Type B pancreatic cell (in vitro differentiated cells): ENCODE measurements around the gene LMAN1L. TPM values are rescaled to one million over a fixed set of nuclear protein-coding genes. Genes with fewer than 3 reads are reported as not detected.
A peak's percentile ranks its signal among the peaks of the same experiment; 100 is the strongest.

Experiments used
- DNase-seq: peaks from one replicate; pipeline ENCODE4 v3.0.0; 2021; ENCODE audit warnings: mixed read lengths; ENCODE audit not compliant: unreplicated experiment; ENCODE audit errors: extremely low spot score
- H3K27ac Mint-ChIP-seq: 2 replicates; pipeline ENCODE4 v1.8.0; 2021; ENCODE audit warnings: mild to moderate bottlenecking, mixed read lengths
- H3K27me3 Mint-ChIP-seq: 2 replicates; pipeline ENCODE4 v1.8.0; 2021; ENCODE audit warnings: mixed read lengths
- H3K36me3 Mint-ChIP-seq: 2 replicates; pipeline ENCODE4 v1.8.0; 2021; ENCODE audit warnings: mixed read lengths
- H3K4me1 Mint-ChIP-seq: one replicate; pipeline ENCODE4 v1.8.0; 2021; ENCODE audit warnings: mixed read lengths; ENCODE audit not compliant: unreplicated experiment
- H3K4me3 Mint-ChIP-seq: 2 replicates; pipeline ENCODE4 v1.8.0; 2021; ENCODE audit warnings: mild to moderate bottlenecking, mixed read lengths
- H3K9me3 Mint-ChIP-seq: 2 replicates; pipeline ENCODE4 v1.8.0; 2021; ENCODE audit warnings: mixed read lengths
- CTCF ChIP-seq: fragments of 200-600 bp; sonication (generic); conservative IDR thresholded peaks from 2 replicates; pipeline ENCODE4 v1.5.0; 2021; ENCODE audit warnings: antibody characterized with exemption, mild to moderate bottlenecking
- total RNA-seq: library from RNA; stranded (reverse); gene quantifications from 2 replicates; pipeline ENCODE4 v1.2.1, GENCODE V29; 2021; ENCODE audit warnings: low replicate concordance

The LMAN1L gene
- total RNA-seq, 1 donor from 2014 or later = not detected

- no peak for TF ChIP-seq CTCF
- H3K9me3 Mint-ChIP-seq = peaks cover 4% of the 10 kb centered on the region
- DNase-seq = no peak
- peaks cover 16% of the 10 kb centered on the region for H3K36me3 Mint-ChIP-seq
- peaks cover 46% of the 10 kb centered on the region for H3K4me1 Mint-ChIP-seq
- no peaks in the 10 kb centered on the region for H3K27me3 Mint-ChIP-seq
- peak overlapping the region; percentile 88 for H3K4me3 Mint-ChIP-seq
- H3K27ac Mint-ChIP-seq = peak overlapping the region; percentile 98
These were observed 57.2 kb downstream of the LMAN1L start for GRCh38 chr15:74869726-74870407.

GRCh38 chr15:74870436-74871215 lies 58.0 kb downstream of the LMAN1L start:
- Mint-ChIP-seq H3K27ac (peak overlapping the region; percentile 98), H3K4me1 (peaks cover 42% of the 10 kb centered on the region), H3K36me3 (peaks cover 16% of the 10 kb centered on the region), H3K4me3 (peak overlapping the region; percentile 88), H3K27me3 (no peaks in the 10 kb centered on the region), H3K9me3 (peaks cover 4% of the 10 kb centered on the region)
- TF ChIP-seq CTCF = no peak
- DNase-seq = no peak

GRCh38 chr15:74872702-74873035 lies 60.0 kb downstream of the LMAN1L start:
- Mint-ChIP-seq H3K36me3 (peaks cover 13% of the 10 kb centered on the region), H3K27ac (peak overlapping the region; percentile 97), H3K4me1 (peaks cover 31% of the 10 kb centered on the region), H3K27me3 (peaks cover 8% of the 10 kb centered on the region), H3K4me3 (peak overlapping the region; percentile 95), H3K9me3 (peaks cover 4% of the 10 kb centered on the region)
- DNase-seq = no peak
- TF ChIP-seq CTCF = no peak

GRCh38 chr15:74873036-74873755 lies 60.6 kb downstream of the LMAN1L start, which contains the start of gene SCAMP2:
SCAMP2 (minus strand) TSS chr15:74873365; CDS start chr15:74873255, 110 bp downstream.
- DNase-seq = peak; percentile 93
- peaks cover under 1% of the 10 kb centered on the region for H3K9me3 Mint-ChIP-seq
- peak within 1 kb of the TSS; percentile 97 for H3K27ac Mint-ChIP-seq
- H3K4me1 Mint-ChIP-seq = peaks cover 26% of the 10 kb centered on the region
- TF ChIP-seq CTCF = no peak
- H3K4me3 Mint-ChIP-seq = peak within 1 kb of the TSS; percentile 95
- H3K27me3 Mint-ChIP-seq = peaks cover 8% of the 10 kb centered on the region
- peaks cover 7% of the 10 kb centered on the region for H3K36me3 Mint-ChIP-seq

GRCh38 chr15:74873756-74874424 lies 61.3 kb downstream of the LMAN1L start:
- Mint-ChIP-seq H3K27ac (peak overlapping the region; percentile 97), H3K4me3 (peak overlapping the region; percentile 95), H3K27me3 (peaks cover 8% of the 10 kb centered on the region), H3K4me1 (peaks cover 25% of the 10 kb centered on the region), H3K36me3 (peaks cover 6% of the 10 kb centered on the region), H3K9me3 (no peaks in the 10 kb centered on the region)
- no peak for DNase-seq
- no peak for TF ChIP-seq CTCF
